Suprapubic skin (tissue), 4 donors: ENCODE results near the gene RNF182. TPM values are rescaled to one million over a fixed set of nuclear protein-coding genes. Genes with fewer than 3 reads are reported as not detected.

ENCODE experiments used
- DNase-seq, 2 donors: peaks; one replicate each; pipeline ENCODE4 v3.0.0-alpha.2; 2019; ENCODE audit warnings: low spot score in 2 of 2
- H3K27ac ChIP-seq: fragments of 200-600 bp; sonication (generic); one replicate; pipeline ENCODE4 v1.5.1; 2019
- H3K27me3 ChIP-seq: fragments of 200-600 bp; sonication (generic); one replicate; pipeline ENCODE4 v1.5.1; 2019
- H3K36me3 ChIP-seq: fragments of 200-600 bp; sonication (generic); one replicate; pipeline ENCODE4 v1.5.1; 2019
- H3K4me1 ChIP-seq: fragments of 200-600 bp; sonication (generic); one replicate; pipeline ENCODE4 v1.5.1; 2019
- H3K4me3 ChIP-seq: fragments of 200-600 bp; sonication (generic); one replicate; pipeline ENCODE4 v1.5.1; 2019; ENCODE audit warnings: mild to moderate bottlenecking
- H3K9me3 ChIP-seq: fragments of 200-600 bp; sonication (generic); one replicate; pipeline ENCODE4 v1.5.1; 2019
- CTCF ChIP-seq, 2 donors: fragments of 200-600 bp in 1 of 2; fragments of 450-650 bp in 1 of 2; sonication (generic) in 1 of 2; IDR thresholded peaks; one replicate each; pipeline ENCODE4 v1.5.1; 2016 to 2019; ENCODE audit warnings: antibody characterized with exemption in 2 of 2, mild to moderate bottlenecking in 1 of 2, moderate library complexity in 1 of 2
- EP300 ChIP-seq: sonication (generic); formaldehyde crosslinking; IDR thresholded peaks from one replicate; pipeline ENCODE4 v1.6.1; 2017; ENCODE audit warnings: antibody characterized with exemption
- POLR2A ChIP-seq, 2 donors: fragments of 450-650 bp; IDR thresholded peaks; one replicate each; pipeline ENCODE4 v1.6.1; 2017; ENCODE audit warnings: antibody characterized with exemption in 2 of 2, mild to moderate bottlenecking in 2 of 2, moderate library complexity in 2 of 2
- POLR2AphosphoS5 ChIP-seq, 3 donors: sonication (generic); formaldehyde crosslinking; IDR thresholded peaks; one replicate each; pipeline ENCODE4 v1.6.1; 2017; ENCODE audit warnings: antibody characterized with exemption in 3 of 3
- WGBS: methylation state at CpG from one replicate; pipeline ENCODE4 v1.1.5; 2018; 5-methylcytosine and 5-hydroxymethylcytosine counted together
- total RNA-seq, 4 donors: library from RNA; depleted of rRNA; stranded (reverse); fragments of >200 nt; gene quantifications; one replicate each; pipeline ENCODE4 v1.1.0, GENCODE V29; 2016

RNF182 gene
- total RNA-seq, 4 donors from 2014 or later = 0.11 to 1.0 (median 0.83) TPM

GRCh38 chr6:13918686-13919250, 6.0 kb upstream of the RNF182 start:
- WGBS = 83% methylated on average over 4 of the region's 4 CpGs

GRCh38 chr6:13919861-13920260, 4.9 kb upstream of the RNF182 start:
- Histone ChIP-seq H3K9me3 (no peaks in the 10 kb centered on the region), H3K4me3 (no peak overlapping the region), H3K27me3 (peaks cover 16% of the 10 kb centered on the region), H3K4me1 (peaks cover 11% of the 10 kb centered on the region), H3K27ac (no peak overlapping the region), H3K36me3 (no peaks in the 10 kb centered on the region)
- DNase-seq = no peak
- WGBS = 94% methylated on average over 1 of the region's 1 CpG
- TF ChIP-seq CTCF (IDR thresholded peaks at IDR 0.05) = no peak
- TF ChIP-seq POLR2AphosphoS5 (IDR thresholded peaks at IDR 0.05) = no peak
- TF ChIP-seq EP300 = no peak
- no peak for TF ChIP-seq POLR2A (IDR thresholded peaks at IDR 0.05)

More at GRCh38 chr6:13918686-13919250, 6.0 kb upstream of the RNF182 start:
- Histone ChIP-seq H3K36me3 (no peaks in the 10 kb centered on the region), H3K9me3 (no peaks in the 10 kb centered on the region), H3K27me3 (peaks cover 18% of the 10 kb centered on the region), H3K4me1 (peaks cover 1% of the 10 kb centered on the region), H3K27ac (no peak overlapping the region), H3K4me3 (no peak overlapping the region)
- no peak for DNase-seq
- TF ChIP-seq EP300 (no peak), CTCF (IDR thresholded peaks at IDR 0.05) (no peak), POLR2AphosphoS5 (IDR thresholded peaks at IDR 0.05) (no peak), POLR2A (IDR thresholded peaks at IDR 0.05) (no peak)

GRCh38 chr6:13920552-13920951, 4.2 kb upstream of the RNF182 start:
- H3K36me3 ChIP-seq = no peaks in the 10 kb centered on the region
- H3K4me3 ChIP-seq = no peak overlapping the region
- H3K9me3 ChIP-seq = no peaks in the 10 kb centered on the region
- peaks cover 20% of the 10 kb centered on the region for H3K27me3 ChIP-seq
- no peak for DNase-seq
- no peak for TF ChIP-seq POLR2A (IDR thresholded peaks at IDR 0.05)
- H3K27ac ChIP-seq = no peak overlapping the region
- WGBS = 69% methylated on average over 4 of the region's 4 CpGs
- peaks cover 17% of the 10 kb centered on the region for H3K4me1 ChIP-seq

- no peak for DNase-seq
- H3K36me3 ChIP-seq = no peaks in the 10 kb centered on the region
- no peak overlapping the region for H3K4me3 ChIP-seq
- H3K4me1 ChIP-seq = peaks cover 19% of the 10 kb centered on the region
- H3K27ac ChIP-seq = no peak overlapping the region
- H3K9me3 ChIP-seq = no peaks in the 10 kb centered on the region
- TF ChIP-seq EP300 = no peak
- TF ChIP-seq CTCF (IDR thresholded peaks at IDR 0.05) = no peak
- no peak for TF ChIP-seq POLR2AphosphoS5 (IDR thresholded peaks at IDR 0.05)
- TF ChIP-seq POLR2A (IDR thresholded peaks at IDR 0.05) = no peak
- H3K27me3 ChIP-seq = peaks cover 37% of the 10 kb centered on the region
- 82% methylated on average over 3 of the region's 3 CpGs for WGBS
Observed at GRCh38 chr6:13922750-13923149, 2.0 kb upstream of the RNF182 start.

- H3K4me1 ChIP-seq = peaks cover 19% of the 10 kb centered on the region
- no peak for DNase-seq
- no peak overlapping the region for H3K27ac ChIP-seq
- H3K36me3 ChIP-seq = no peaks in the 10 kb centered on the region
- peaks cover 46% of the 10 kb centered on the region for H3K27me3 ChIP-seq
- peak overlapping the region; percentile 54 for H3K4me3 ChIP-seq
- 24% methylated on average over 5 of the region's 5 CpGs for WGBS
- TF ChIP-seq POLR2A (IDR thresholded peaks at IDR 0.05) (no peak), CTCF (IDR thresholded peaks at IDR 0.05) (no peak), POLR2AphosphoS5 (IDR thresholded peaks at IDR 0.05) (no peak), EP300 (no peak)
- H3K9me3 ChIP-seq = no peaks in the 10 kb centered on the region
Observed at GRCh38 chr6:13923527-13924145, 1.1 kb upstream of the RNF182 start.
